Sigmoid colon (tissue), 7 donors: Measurements from ENCODE around the gene CNIH3. TPM values are rescaled to one million over a fixed set of nuclear protein-coding genes. Genes with fewer than 3 reads are reported as not detected.

Source experiments
- DNase-seq: peaks from one replicate; pipeline ENCODE4 v3.0.0-alpha.2; 2019
- H3K27ac ChIP-seq, 4 donors: fragments of 200-600 bp; sonication (generic); one replicate each; pipeline ENCODE4 v1.5.1; 2016 to 2019; ENCODE audit warnings: mild to moderate bottlenecking in 1 of 4
- H3K27me3 ChIP-seq, 3 donors: fragments of 200-600 bp; sonication (generic); one replicate each; pipeline ENCODE4 v1.5.1; 2019; ENCODE audit warnings: mild to moderate bottlenecking in 1 of 3
- H3K36me3 ChIP-seq, 4 donors: fragments of 200-600 bp; sonication (generic); one replicate each; pipeline ENCODE4 v1.5.1; 2016 to 2019
- H3K4me1 ChIP-seq, 4 donors: fragments of 200-600 bp; sonication (generic); one replicate each; pipeline ENCODE4 v1.5.1; 2017 to 2019
- H3K4me3 ChIP-seq, 4 donors: fragments of 200-600 bp; sonication (generic); one replicate each; pipeline ENCODE4 v1.5.1; 2017 to 2019; ENCODE audit warnings: mild to moderate bottlenecking in 2 of 4, moderate library complexity in 1 of 4
- H3K9me3 ChIP-seq, 4 donors: fragments of 200-600 bp in 3 of 4; sonication (generic) in 3 of 4; one replicate each; pipeline versions ENCODE4 v1.5.1 to v1.6.1; 2013 to 2019
- CTCF ChIP-seq, 4 experiments: fragments of 450-650 bp in 3 of 4; fragments of 200-600 bp in 1 of 4; IDR thresholded peaks; one replicate each; pipeline ENCODE4 v1.5.1; 2016 to 2019; ENCODE audit warnings: antibody characterized with exemption in 4 of 4, mild to moderate bottlenecking in 3 of 4, moderate library complexity in 2 of 4
- EP300 ChIP-seq, 4 donors: sonication (generic); formaldehyde crosslinking; IDR thresholded peaks; one replicate each; pipeline ENCODE4 v1.6.1; 2017; ENCODE audit warnings: antibody characterized with exemption in 4 of 4
- POLR2A ChIP-seq, 2 donors: fragments of 450-650 bp; IDR thresholded peaks; one replicate each; pipeline ENCODE4 v1.6.1; 2016; ENCODE audit warnings: antibody characterized with exemption in 2 of 2, mild to moderate bottlenecking in 2 of 2, moderate library complexity in 2 of 2
- POLR2AphosphoS5 ChIP-seq, 4 donors: sonication (generic); formaldehyde crosslinking; IDR thresholded peaks; one replicate each; pipeline ENCODE4 v1.6.1; 2017; ENCODE audit warnings: antibody characterized with exemption in 4 of 4
- WGBS, 2 donors: extraction: QIAGEN DNeasy Blood & Tissue Kit; methylation state at CpG; one replicate each; pipeline ENCODE4 v1.1.7; 2013; 5-methylcytosine and 5-hydroxymethylcytosine counted together
- intact Hi-C: fragments of 100-400 bp; cut with DNase I; formaldehyde crosslinking; loops from one replicate; pipeline ENCODE4 v1.15.1; 2023
- polyA plus RNA-seq, 3 donors: library from polyadenylated mRNA; stranded (reverse); fragments of 200-250 nt; gene quantifications; one replicate each; pipeline ENCODE4 v1.2.3, GENCODE V29; 2013
- total RNA-seq, 4 donors: library from RNA; depleted of rRNA; stranded (reverse); fragments of >200 nt; gene quantifications; one replicate each; pipeline ENCODE4 v1.1.0, GENCODE V29; 2016
- donor health status: healthy with polysubstance abuse.
- donor health status: Bipolar disorder and iron deficiency.
- donor health status: healthy.

Gene CNIH3
- total and polyA plus RNA-seq, 7 donors, result 0.60 to 2.8 (median 1.4) TPM

DNA sequence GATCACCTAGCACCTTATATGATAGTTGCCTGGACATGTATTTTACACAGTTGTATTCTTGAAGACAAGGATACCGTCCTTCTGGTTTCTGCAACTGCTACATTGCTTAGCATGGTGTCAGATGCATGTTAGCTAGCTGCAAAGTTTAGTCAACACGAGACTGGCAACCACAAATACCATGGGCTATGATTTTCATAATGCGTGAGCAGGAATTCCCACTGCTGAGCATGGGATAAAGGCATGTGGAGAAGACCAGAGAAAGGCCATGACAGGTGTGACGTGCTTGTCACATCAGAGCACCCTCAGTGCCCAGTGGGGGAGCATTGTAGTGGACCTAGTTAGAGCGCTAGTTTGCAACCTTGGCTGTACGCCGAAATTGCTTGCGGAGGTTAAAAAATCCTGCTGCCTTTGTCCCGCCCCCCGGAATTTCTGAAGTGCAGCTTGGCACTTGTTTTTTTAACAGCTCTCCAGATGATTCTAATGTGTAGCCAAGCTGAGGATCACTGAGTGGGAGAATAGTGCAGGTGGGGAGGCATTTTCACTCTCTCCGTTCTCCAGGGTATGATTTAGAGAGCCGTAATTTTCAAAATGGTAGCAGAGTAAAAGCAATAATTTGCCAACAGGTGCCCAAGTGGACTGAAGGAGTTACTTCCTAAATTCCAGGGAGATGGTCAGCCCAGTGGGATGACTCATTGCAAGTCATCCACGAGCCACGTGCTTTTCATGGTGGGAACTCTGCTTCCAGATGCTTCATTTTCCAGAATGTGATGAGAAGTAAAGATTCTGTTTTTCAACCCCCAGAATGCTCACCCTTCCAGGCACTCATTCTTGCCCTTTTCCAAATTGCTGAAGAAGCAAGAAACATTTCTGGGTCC lies 81.0 kb downstream of the CNIH3 start:
- no peak overlapping the region for H3K27ac ChIP-seq
- 89 to 90% methylated on average over 14 of the region's 14 CpGs for WGBS, 2 donors
- no peak for TF ChIP-seq EP300 (IDR thresholded peaks at IDR 0.05)
- no peak for TF ChIP-seq CTCF (IDR thresholded peaks at IDR 0.05)
- no peak for TF ChIP-seq POLR2A (IDR thresholded peaks at IDR 0.05)
- TF ChIP-seq POLR2AphosphoS5 (IDR thresholded peaks at IDR 0.05), result no peak

GRCh38 chr1:224698015-224698451 lies 81.9 kb downstream of the CNIH3 start:
- Histone ChIP-seq H3K36me3 (no peaks in the 10 kb centered on the region), H3K4me3 (no peak overlapping the region), H3K4me1 (no peaks in the 10 kb centered on the region), H3K27ac (no peak overlapping the region), H3K9me3 (no peaks in the 10 kb centered on the region), H3K27me3 (no peaks in the 10 kb centered on the region)
- no peak for DNase-seq
- WGBS, 2 donors, result 78 to 82% methylated on average over 4 of the region's 4 CpGs
- TF ChIP-seq EP300 (IDR thresholded peaks at IDR 0.05) (no peak), CTCF (IDR thresholded peaks at IDR 0.05) (no peak), POLR2AphosphoS5 (IDR thresholded peaks at IDR 0.05) (no peak), POLR2A (IDR thresholded peaks at IDR 0.05) (no peak)
- intact Hi-C loops, result no loop called here

More for the DNA sequence above, 81.0 kb downstream of the CNIH3 start:
- Histone ChIP-seq H3K4me3 (no peak overlapping the region), H3K27me3 (no peaks in the 10 kb centered on the region), H3K9me3 (no peaks in the 10 kb centered on the region), H3K36me3 (no peaks in the 10 kb centered on the region), H3K4me1 (no peaks in the 10 kb centered on the region)
- DNase-seq, result no peak
- intact Hi-C loops, result no loop called here

DNA sequence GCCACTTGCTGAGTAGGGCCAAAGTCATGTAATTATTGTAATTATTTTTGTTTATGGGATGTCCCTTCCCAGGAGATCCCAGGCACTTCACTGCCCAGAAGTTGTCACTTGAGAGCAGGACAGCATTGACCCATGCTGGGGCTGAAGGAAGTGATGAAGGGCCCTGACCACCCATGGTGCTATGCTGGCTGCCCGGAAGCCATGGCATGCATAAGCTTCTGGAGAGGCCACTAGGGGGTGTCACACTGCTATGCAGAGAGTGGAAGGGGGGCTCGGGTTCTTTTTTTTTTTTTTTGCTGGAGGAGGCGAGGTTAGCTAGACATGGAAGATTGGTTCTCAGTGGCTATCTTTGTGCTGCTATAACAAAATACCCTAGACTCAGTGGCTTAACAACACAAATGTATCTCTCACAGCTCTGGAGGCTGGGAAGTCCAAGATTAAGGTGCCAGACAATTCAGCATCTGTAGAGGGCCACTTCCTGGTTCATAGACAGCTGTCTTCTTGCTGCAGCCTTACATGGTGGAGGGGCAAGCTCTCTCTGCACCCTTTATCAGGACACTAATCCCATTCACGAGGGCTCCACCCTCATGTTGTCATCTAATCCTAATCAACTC lies 84.9 kb downstream of the CNIH3 start:
- intact Hi-C loops, result no loop called here
- H3K9me3 ChIP-seq, result no peaks in the 10 kb centered on the region
- WGBS, 2 donors, result 81 to 82% methylated on average over 4 of the region's 4 CpGs
- no peaks in the 10 kb centered on the region for H3K36me3 ChIP-seq
- TF ChIP-seq EP300 (IDR thresholded peaks at IDR 0.05) (no peak), CTCF (IDR thresholded peaks at IDR 0.05) (no peak), POLR2AphosphoS5 (IDR thresholded peaks at IDR 0.05) (no peak), POLR2A (IDR thresholded peaks at IDR 0.05) (no peak)
- no peaks in the 10 kb centered on the region for H3K27me3 ChIP-seq
- DNase-seq, result no peak
- H3K4me1 ChIP-seq, result no peaks in the 10 kb centered on the region
- H3K27ac ChIP-seq, result no peak overlapping the region
- H3K4me3 ChIP-seq, result no peak overlapping the region

GRCh38 chr1:224703702-224704101 lies 87.6 kb downstream of the CNIH3 start:
- Histone ChIP-seq H3K9me3 (no peaks in the 10 kb centered on the region), H3K36me3 (no peaks in the 10 kb centered on the region), H3K27ac (no peak overlapping the region), H3K4me1 (no peaks in the 10 kb centered on the region), H3K4me3 (no peak overlapping the region), H3K27me3 (no peaks in the 10 kb centered on the region)
- 87 to 88% methylated on average over 7 of the region's 7 CpGs for WGBS, 2 donors
- no peak for TF ChIP-seq POLR2A (IDR thresholded peaks at IDR 0.05)
- no peak for TF ChIP-seq CTCF (IDR thresholded peaks at IDR 0.05)
- no peak for TF ChIP-seq POLR2AphosphoS5 (IDR thresholded peaks at IDR 0.05)
- TF ChIP-seq EP300 (IDR thresholded peaks at IDR 0.05), result no peak
- DNase-seq, result no peak
- intact Hi-C loops, result no loop called here
